GM12892 (cell line): ENCODE measurements around the gene POU2F2.

Experiments used
- DNase-seq: peaks from one replicate; pipeline ENCODE4 v3.0.0; 2011; ENCODE audit not compliant: insufficient read length
- FAIRE-seq: peaks from 2 replicates; lab custom pipeline; 2011; peaks lifted over from hg19 to GRCh38; lab: Jason Lieb, UNC
- POLR2A ChIP-seq: IDR thresholded peaks from 2 replicates; pipeline ENCODE4 v1.6.1; 2011; ENCODE audit warnings: low read depth, low read length, control low read depth
- POLR2AphosphoS5 ChIP-seq: IDR thresholded peaks from 2 replicates; pipeline ENCODE4 v1.6.1; 2011; ENCODE audit warnings: low read depth, low read length, control low read depth
- TAF1 ChIP-seq: IDR thresholded peaks from 2 replicates; pipeline ENCODE4 v1.6.1; 2011; ENCODE audit warnings: low read depth, mild to moderate bottlenecking, control low read depth, low read length, borderline replicate concordance

The POU2F2 gene

GRCh38 chr19:42081584-42082203 lies 50.6 kb downstream of the POU2F2 start:
- no peak for DNase-seq
- no peak for FAIRE-seq
- TF ChIP-seq POLR2A = no peak
- no peak for TF ChIP-seq TAF1
- TF ChIP-seq POLR2AphosphoS5 = no peak

DNA sequence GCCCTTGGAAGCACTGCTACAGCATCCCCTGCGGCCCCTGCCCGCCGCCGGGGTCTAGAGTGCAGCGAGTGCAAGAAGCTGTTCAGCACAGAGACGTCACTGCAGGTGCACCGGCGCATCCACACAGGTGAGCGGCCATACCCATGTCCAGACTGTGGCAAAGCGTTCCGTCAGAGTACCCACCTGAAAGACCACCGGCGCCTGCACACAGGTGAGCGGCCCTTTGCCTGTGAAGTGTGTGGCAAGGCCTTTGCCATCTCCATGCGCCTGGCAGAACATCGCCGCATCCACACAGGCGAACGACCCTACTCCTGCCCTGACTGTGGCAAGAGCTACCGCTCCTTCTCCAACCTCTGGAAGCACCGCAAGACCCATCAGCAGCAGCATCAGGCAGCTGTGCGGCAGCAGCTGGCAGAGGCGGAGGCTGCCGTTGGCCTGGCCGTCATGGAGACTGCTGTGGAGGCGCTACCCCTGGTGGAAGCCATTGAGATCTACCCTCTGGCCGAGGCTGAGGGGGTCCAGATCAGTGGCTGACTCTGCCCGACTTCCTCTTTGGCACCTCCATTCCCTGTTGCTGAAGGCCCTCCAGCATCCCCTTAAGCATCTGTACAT lies 51.4 kb downstream of the POU2F2 start:
- TF ChIP-seq POLR2AphosphoS5 (no peak), TAF1 (no peak), POLR2A (no peak)
- no peak for FAIRE-seq
- DNase-seq = no peak

- FAIRE-seq = no peak
- no peak for TF ChIP-seq POLR2AphosphoS5
- no peak for TF ChIP-seq POLR2A
- no peak for TF ChIP-seq TAF1
Measured at GRCh38 chr19:42079886-42080763, 52.1 kb downstream of the POU2F2 start.

GRCh38 chr19:42079276-42079669 lies 53.0 kb downstream of the POU2F2 start:
- FAIRE-seq = no peak

More at GRCh38 chr19:42079886-42080763, 52.1 kb downstream of the POU2F2 start:
- no peak for DNase-seq

DNA sequence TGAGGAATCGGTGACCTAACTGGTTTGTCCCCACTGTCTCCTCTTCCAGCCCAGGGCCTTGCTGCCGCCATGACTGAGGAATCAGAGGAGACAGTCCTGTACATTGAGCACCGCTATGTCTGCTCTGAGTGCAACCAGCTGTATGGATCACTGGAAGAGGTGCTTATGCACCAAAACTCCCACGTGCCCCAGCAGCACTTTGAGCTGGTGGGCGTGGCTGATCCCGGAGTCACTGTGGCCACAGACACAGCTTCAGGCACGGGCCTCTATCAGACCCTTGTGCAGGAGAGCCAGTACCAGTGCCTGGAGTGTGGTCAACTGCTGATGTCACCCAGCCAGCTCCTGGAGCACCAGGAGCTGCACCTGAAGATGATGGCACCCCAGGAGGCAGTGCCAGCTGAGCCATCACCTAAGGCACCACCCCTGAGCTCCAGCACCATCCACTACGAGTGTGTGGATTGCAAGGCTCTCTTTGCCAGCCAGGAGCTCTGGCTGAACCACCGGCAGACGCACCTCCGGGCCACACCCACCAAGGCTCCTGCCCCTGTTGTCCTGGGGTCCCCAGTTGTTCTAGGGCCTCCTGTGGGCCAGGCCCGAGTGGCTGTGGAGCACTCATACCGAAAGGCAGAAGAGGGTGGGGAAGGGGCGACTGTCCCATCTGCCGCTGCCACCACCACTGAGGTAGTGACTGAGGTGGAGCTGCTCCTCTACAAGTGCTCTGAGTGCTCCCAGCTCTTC lies 53.5 kb downstream of the POU2F2 start:
- FAIRE-seq (no peak), DNase-seq (no peak)
- TF ChIP-seq POLR2AphosphoS5 (no peak), POLR2A (no peak), TAF1 (no peak)

More at GRCh38 chr19:42079276-42079669, 53.0 kb downstream of the POU2F2 start:
- no peak for TF ChIP-seq POLR2A
- no peak for TF ChIP-seq POLR2AphosphoS5
- no peak for TF ChIP-seq TAF1
- DNase-seq = no peak

DNA sequence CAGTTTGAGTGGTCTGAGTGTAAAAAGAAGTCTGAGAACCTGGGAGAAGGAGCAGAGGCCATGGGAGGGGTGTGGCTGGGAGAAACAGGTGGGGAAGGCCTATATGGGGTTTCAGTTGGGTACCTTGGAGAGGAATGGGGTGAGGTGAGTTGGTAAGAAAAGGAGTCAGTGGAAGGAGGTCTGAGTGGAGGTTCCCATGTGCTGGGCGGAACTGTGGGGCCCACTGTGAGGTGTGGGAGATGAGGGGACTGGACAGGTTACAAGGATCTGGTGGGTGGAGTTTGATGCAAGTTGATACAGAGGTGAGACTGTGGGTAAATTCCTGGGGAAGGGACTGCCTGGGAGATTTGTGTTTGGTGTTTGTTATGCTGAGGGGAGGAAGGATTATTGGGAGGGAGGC lies 54.2 kb downstream of the POU2F2 start:
- TF ChIP-seq POLR2A (no peak), TAF1 (no peak), POLR2AphosphoS5 (no peak)
- no peak for DNase-seq
- no peak for FAIRE-seq

- DNase-seq (no peak), FAIRE-seq (peak; percentile 72)
- no peak for TF ChIP-seq POLR2AphosphoS5
- TF ChIP-seq POLR2A = no peak
- TF ChIP-seq TAF1 = no peak
Measured at GRCh38 chr19:42076380-42076944, 55.8 kb downstream of the POU2F2 start.

DNA sequence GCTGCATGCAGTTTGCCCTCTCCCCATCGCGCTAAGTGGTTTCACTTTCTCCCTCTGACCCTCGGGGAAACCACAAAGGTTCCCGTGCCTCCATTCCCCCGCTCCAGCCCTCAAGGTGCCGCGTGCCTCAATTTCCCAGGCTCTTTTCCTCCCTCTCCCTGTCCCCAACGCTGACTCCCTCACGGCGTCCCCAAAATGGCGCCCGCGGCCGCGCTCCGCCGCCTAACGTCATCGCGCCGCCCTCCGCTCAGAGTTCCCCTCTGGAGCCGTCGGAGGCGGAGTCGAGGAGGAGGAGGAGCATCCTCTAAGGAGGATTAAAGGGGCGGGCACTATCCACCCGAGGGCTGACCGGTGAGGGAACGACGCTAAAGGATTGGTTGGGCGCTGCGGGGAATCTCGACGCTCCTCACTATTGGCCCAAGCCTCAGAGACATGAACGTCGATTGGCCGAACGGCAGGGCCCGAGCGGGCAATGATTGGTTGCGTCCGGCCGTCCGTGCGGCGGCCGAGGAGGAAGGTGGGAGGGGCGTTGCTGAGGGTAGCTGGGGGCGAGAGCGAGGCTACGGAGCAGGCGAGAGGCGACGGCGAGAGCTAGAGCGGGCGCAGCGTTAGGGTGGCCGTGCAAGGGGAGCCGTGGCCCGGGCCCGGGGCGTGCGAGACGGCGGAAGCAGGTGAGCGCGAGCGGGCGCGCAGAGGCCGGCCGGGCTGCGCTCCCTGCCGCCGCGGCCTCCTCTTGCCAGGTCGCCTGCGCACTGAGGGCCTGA lies 56.4 kb downstream of the POU2F2 start, which contains the start of gene ZNF574:
TSS of gene ZNF574 (plus strand) at position 551 of the 764 bp plus-strand sequence. CDS start 2,441 bp downstream, outside the sequence.
- peak; percentile 100 for FAIRE-seq
- TF ChIP-seq POLR2A = peak; percentile 85
- peak; percentile 92 for TF ChIP-seq TAF1
- peak; percentile 86 for TF ChIP-seq POLR2AphosphoS5
- DNase-seq = peak; percentile 96

DNA sequence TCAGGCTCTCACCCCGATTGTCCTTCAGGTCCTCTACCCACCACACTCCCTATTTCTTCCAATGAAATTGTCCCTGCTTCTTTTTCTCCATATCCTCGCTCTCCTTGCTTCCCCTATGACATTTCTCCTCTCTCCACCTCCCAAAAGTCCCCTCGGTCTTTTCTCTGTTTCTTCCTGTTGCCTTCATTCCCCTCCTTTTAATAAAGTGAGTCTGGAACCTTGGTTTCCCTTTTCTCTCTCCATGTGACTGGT lies 57.0 kb downstream of the POU2F2 start:
- TF ChIP-seq TAF1 (no peak), POLR2A (peak; percentile 43; the same call in 1 of the 2 replicates), POLR2AphosphoS5 (no peak)
- DNase-seq = no peak
- no peak for FAIRE-seq

- DNase-seq = peak; percentile 48
- TF ChIP-seq TAF1 = no peak
- no peak for TF ChIP-seq POLR2A
- no peak; the same call in 1 of the 2 replicates for TF ChIP-seq POLR2AphosphoS5
- no peak for FAIRE-seq
Measured at GRCh38 chr19:42074513-42075363, 57.5 kb downstream of the POU2F2 start.
